ENCODE data around the gene LEO1. TPM values are rescaled to one million over a fixed set of nuclear protein-coding genes. Genes with fewer than 3 reads are reported as not detected.

LEO1 gene
- total and polyA plus RNA-seq, 2 donors (not counting 1 experiment from before 2014, with no cell fraction given) = 1.9 to 19.1 TPM

DNA sequence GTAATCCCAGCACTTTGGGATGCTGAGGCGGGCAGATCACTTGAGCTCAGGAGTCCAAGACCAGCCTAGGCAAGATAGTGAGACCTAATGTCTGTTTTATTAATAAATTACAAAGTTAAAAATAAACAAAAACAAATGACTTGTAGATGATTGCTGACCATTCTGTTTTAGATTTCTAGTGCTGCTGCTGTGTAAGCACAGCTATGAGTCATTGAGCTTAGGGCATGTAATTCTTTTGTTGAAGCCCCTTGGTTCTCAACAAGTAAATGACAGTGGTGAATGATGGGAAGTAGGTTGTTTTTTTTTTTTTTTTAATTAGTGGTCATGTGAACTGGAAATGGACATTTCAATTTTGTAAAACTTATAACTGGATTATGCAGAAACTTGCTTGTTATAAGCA is 63.3 kb downstream of the LEO1 start:
- H3K4me2 ChIP-seq (replicated peaks; ENCODE audit: low read depth, low read length, poor library complexity, severe bottlenecking) = no peak overlapping the region
- TF ChIP-seq EZH2 (IDR thresholded peaks at IDR 0.05; ENCODE audit: borderline replicate concordance, insufficient read depth, low read depth, low read length, poor library complexity, severe bottlenecking) = no peak
- TF ChIP-seq, protein P1, sequence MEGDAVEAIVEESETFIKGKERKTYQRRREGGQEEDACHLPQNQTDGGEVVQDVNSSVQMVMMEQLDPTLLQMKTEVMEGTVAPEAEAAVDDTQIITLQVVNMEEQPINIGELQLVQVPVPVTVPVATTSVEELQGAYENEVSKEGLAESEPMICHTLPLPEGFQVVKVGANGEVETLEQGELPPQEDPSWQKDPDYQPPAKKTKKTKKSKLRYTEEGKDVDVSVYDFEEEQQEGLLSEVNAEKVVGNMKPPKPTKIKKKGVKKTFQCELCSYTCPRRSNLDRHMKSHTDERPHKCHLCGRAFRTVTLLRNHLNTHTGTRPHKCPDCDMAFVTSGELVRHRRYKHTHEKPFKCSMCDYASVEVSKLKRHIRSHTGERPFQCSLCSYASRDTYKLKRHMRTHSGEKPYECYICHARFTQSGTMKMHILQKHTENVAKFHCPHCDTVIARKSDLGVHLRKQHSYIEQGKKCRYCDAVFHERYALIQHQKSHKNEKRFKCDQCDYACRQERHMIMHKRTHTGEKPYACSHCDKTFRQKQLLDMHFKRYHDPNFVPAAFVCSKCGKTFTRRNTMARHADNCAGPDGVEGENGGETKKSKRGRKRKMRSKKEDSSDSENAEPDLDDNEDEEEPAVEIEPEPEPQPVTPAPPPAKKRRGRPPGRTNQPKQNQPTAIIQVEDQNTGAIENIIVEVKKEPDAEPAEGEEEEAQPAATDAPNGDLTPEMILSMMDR (IDR thresholded peaks at IDR 0.05) = no peak
- no peak for ATAC-seq (ENCODE audit: low read depth)
- H3K9me3 Mint-ChIP-seq (ENCODE audit: insufficient read depth) = no peaks in the 10 kb centered on the region
- CTCF ChIA-PET = interaction anchor here (0.7 to 0.8 kb wide), 2 partner anchors 27 to 258 kb away, joined by 3 read pairs; no protein-coding TSS in a partner anchor
- no peaks in the 10 kb centered on the region for H3K27me3 ChIP-seq (replicated peaks in 1 of 4; ENCODE audit: control extremely low read depth in 1 of 4, control insufficient read depth in 3 of 4, insufficient read depth in 4 of 4, low read length in 3 of 4)
- no peak overlapping the region for H3K27ac Mint-ChIP-seq
- H3K27me3 Mint-ChIP-seq = no peaks in the 10 kb centered on the region
- H3K9ac ChIP-seq (ENCODE audit: low read length) = no peak overlapping the region
- H3K79me2 ChIP-seq (ENCODE audit: control insufficient read depth, insufficient read depth, low read length) = no peaks in the 10 kb centered on the region
- no peak overlapping the region for H3K4me3 ChIP-seq (ENCODE audit: control extremely low read depth in 1 of 5, extremely low read depth in 1 of 5, insufficient read depth in 1 of 5, low read depth in 2 of 5, low read length in 4 of 5)
- no peaks in the 10 kb centered on the region for H3K9me3 ChIP-seq (ENCODE audit: control extremely low read depth in 1 of 3, control insufficient read depth in 2 of 3, insufficient read depth in 1 of 3, low read length in 2 of 3)
- H4K20me1 ChIP-seq (ENCODE audit: control insufficient read depth, insufficient read depth, low read length, poor library complexity, severe bottlenecking) = no peaks in the 10 kb centered on the region
- H3K4me1 Mint-ChIP-seq = no peaks in the 10 kb centered on the region
- no peaks in the 10 kb centered on the region for H3K4me1 ChIP-seq (ENCODE audit: control insufficient read depth in 2 of 2, insufficient read depth in 2 of 2, low read length in 2 of 2)
- no CpG with 5 or more reads among the region's 1 CpG for WGBS (ENCODE audit: insufficient coverage)
- intact Hi-C loops (cut with micrococcal nuclease) = no loop called here
- POLR2A ChIA-PET = no interaction called here
- no peak overlapping the region for H3K4me3 Mint-ChIP-seq
- no peak for DNase-seq
- no peak overlapping the region for H2AFZ ChIP-seq (ENCODE audit: insufficient read depth, low read depth, low read length, poor library complexity, severe bottlenecking)
- H3K36me3 ChIP-seq (replicated peaks in 1 of 2; ENCODE audit: control extremely low read depth in 1 of 2, control insufficient read depth in 1 of 2, extremely low read depth in 1 of 2, insufficient read depth in 2 of 2, low read length in 1 of 2) = peaks cover 11 to 37% of the 10 kb centered on the region in 2 experiments
- no peak overlapping the region for H3K27ac ChIP-seq (ENCODE audit: low read length in 2 of 2)

DNA sequence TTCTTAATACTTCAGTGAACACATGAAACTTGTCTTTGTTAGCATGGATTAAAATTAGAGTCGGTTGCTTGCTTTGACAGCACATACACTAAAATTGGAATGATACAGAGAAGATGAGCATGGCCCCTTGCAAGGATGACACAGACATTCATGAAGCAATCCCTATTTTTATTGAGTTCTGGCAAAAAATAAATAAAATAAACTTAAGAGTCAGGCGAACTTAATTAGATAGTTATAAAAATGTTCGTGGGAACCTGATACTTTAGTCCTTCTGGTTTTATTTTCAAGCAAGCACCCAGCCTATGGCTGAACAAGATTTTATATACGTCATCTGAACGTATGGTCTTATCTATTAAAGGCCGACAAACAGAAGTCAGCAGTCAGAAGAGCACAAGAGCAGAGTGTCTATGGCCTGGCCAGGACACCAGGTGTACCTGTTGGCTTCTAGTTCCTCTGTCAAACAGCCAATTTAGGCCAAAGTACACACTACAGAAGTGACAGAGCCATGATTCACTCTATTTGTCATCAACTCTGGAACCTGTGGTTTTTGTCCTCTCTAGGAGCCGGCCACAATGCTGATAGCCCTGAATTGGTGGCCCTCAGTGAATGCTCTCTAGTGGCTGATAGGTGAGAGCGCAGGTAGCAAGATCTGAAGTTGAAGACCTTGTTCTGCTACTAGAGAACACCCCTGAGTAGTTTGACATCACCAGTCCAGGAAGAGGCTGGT is 64.3 kb downstream of the LEO1 start:
- no peaks in the 10 kb centered on the region for H3K27me3 ChIP-seq (replicated peaks in 1 of 4; ENCODE audit: control extremely low read depth in 1 of 4, control insufficient read depth in 3 of 4, insufficient read depth in 4 of 4, low read length in 3 of 4)
- TF ChIP-seq, protein P1 (IDR thresholded peaks at IDR 0.05) = no peak
- no peak for TF ChIP-seq EZH2 (IDR thresholded peaks at IDR 0.05; ENCODE audit: borderline replicate concordance, insufficient read depth, low read depth, low read length, poor library complexity, severe bottlenecking)
- no peak overlapping the region for H3K9ac ChIP-seq (ENCODE audit: low read length)
- no peak overlapping the region for H2AFZ ChIP-seq (ENCODE audit: insufficient read depth, low read depth, low read length, poor library complexity, severe bottlenecking)
- Mint-ChIP-seq H3K27ac (no peak overlapping the region), H3K27me3 (no peaks in the 10 kb centered on the region), H3K4me3 (no peak overlapping the region), H3K4me1 (no peaks in the 10 kb centered on the region), H3K9me3 (ENCODE audit: insufficient read depth) (no peaks in the 10 kb centered on the region)
- 92% methylated on average over 6 of the region's 8 CpGs for WGBS (ENCODE audit: insufficient coverage)
- H3K4me3 ChIP-seq (ENCODE audit: control extremely low read depth in 1 of 5, extremely low read depth in 1 of 5, insufficient read depth in 1 of 5, low read depth in 2 of 5, low read length in 4 of 5) = no peak overlapping the region
- no peak for ATAC-seq (ENCODE audit: low read depth)
- intact Hi-C loops (cut with micrococcal nuclease) = no loop called here
- no peak overlapping the region for H3K27ac ChIP-seq (ENCODE audit: low read length in 2 of 2)
- no peak for DNase-seq
- POLR2A ChIA-PET = no interaction called here
- H3K36me3 ChIP-seq (replicated peaks in 1 of 2; ENCODE audit: control extremely low read depth in 1 of 2, control insufficient read depth in 1 of 2, extremely low read depth in 1 of 2, insufficient read depth in 2 of 2, low read length in 1 of 2) = peaks cover 11 to 38% of the 10 kb centered on the region in 2 experiments
- H3K79me2 ChIP-seq (ENCODE audit: control insufficient read depth, insufficient read depth, low read length) = no peaks in the 10 kb centered on the region
- CTCF ChIA-PET = interaction anchor here (0.8 kb wide), 1 partner anchor 26 kb away, joined by 3 read pairs; no protein-coding TSS in a partner anchor
- no peaks in the 10 kb centered on the region for H3K4me1 ChIP-seq (ENCODE audit: control insufficient read depth in 2 of 2, insufficient read depth in 2 of 2, low read length in 2 of 2)
- no peak overlapping the region for H3K4me2 ChIP-seq (replicated peaks; ENCODE audit: low read depth, low read length, poor library complexity, severe bottlenecking)
- no peaks in the 10 kb centered on the region for H4K20me1 ChIP-seq (ENCODE audit: control insufficient read depth, insufficient read depth, low read length, poor library complexity, severe bottlenecking)
- H3K9me3 ChIP-seq (ENCODE audit: control extremely low read depth in 1 of 3, control insufficient read depth in 2 of 3, insufficient read depth in 1 of 3, low read length in 2 of 3) = no peaks in the 10 kb centered on the region
